HL-60/S4 treated with retinoic acid at 250 ng/mL for 4 days and 3 days (cell line): Measurements from ENCODE around the gene PTTG1IP.

Experiments used
- in situ Hi-C: fragments of 300-500 bp; cut with MboI; formaldehyde crosslinking; loops from 2 replicates; pipeline ENCODE4 v1.7.0; 2022; ENCODE audit warnings: low sequenced_read_pairs

PTTG1IP gene

DNA sequence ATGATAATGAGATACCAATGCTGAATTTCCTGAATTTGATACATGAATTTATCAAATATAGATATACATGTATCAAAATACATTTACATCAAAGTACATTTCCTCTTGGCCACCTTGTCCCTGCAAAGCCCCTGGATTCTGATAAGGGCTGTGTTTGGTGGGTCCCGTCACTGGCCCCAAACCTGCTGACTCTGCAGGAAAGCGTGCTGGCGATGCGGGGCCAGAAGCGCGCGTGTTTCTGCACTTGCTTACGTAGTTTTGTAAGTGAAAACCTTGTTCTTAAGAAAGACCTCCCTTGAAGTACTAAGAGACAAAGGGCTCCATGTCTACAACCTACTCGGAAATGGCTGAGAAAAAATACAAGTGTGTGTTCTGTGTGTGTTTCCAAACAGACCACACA is 36.2 kb upstream of the PTTG1IP start:
- in situ Hi-C loops = no loop called here

DNA sequence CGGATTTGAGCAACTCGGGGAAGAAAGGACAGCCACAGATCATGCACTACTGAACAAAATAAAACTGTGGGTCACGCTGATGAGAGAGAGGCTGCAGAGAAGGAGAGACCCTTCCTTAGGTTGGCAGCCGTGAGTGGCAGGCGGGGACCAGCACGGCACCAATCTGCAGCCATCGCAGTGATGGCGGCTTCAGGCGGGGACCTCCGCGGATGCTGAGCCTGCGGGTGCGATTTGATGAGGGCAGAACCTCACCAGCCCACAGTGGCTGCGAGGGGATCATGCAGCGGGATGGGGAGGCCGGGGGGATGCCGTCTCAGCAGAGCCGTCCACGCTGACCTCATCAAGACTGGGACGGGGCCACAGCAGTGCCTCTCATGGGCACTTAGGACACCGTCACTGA is 35.4 kb upstream of the PTTG1IP start:
- in situ Hi-C loops = no loop called here

DNA sequence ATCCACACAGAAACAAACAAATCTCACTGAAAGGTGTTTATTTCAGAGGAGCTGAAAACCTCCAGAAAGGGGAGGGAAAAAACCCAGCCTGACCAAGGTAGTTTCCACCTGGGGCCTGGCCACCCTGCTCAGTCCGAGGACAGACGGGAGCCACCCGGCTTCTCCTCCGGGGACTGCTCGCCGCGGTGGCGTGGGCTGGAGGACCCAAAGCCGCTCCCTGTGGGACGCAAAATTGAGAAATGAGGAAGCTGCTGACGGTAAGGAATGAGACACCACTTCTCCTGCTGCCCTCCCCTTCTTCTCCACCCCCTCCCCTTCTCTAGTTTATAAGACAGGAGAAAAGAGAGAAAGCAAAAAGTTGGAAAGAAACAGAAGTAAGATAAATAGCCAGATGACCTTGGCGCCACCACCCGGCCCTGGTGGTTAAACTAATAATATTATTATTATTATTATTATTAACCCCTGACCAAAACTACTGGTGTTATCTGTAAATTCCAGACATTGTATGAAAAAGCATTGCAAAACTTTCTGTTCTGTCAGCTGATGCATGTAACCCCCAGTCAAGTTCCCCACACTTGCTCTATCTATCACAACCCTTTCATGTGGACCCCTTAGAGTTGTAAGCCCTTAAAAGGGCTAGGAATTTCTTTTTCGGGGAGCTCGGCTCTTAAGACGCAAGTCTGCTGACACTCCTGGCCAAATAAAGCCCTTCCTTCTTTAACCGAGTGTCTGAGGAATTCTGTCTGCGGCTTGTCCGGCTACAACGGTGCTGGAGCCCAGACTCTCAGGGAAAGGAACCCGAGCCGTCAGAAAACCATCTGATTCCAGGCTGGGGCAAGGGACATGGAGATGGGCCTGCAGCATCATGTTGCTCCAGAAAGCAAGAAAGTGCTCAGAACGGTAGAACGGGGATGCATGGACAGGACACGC is 34.7 kb upstream of the PTTG1IP start:
- in situ Hi-C loops = no loop called here

DNA sequence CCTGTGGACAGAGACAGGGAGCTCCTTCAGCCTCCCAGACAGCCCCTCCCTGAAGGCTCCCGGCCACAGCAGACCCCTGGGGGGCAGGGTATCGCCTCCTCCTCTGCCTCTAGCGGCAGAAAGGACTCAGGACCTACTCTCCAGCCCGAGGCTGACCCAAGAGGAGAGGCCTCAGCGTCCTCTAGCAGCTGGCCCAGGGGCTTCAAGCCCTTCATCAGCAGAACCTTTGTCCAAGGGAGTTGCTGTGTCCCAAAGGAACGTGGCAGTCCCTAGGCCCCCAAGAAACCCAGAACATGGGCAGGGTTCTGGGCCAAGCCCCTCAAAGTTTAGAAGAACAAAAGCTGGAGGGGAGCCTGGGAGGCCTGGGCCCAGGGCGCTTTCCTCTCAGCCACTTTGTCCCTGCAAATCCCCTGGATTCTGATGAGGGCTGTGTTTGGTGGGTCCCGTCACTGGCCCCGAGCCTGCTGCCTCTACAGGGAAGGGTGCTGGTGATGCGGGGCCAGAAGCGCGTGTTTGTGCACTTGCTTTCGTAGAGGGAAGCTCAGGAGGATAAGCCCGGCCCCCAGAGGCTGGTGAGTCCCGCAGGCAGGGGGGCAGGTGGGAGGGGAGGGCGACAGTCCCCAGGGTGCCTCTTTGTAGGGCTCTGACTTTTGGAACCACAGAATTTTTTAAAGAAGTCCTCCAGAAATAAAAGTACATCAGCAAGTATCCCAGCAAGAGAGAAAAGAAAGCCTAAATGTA is 33.9 kb upstream of the PTTG1IP start:
- in situ Hi-C loops = no loop called here

DNA sequence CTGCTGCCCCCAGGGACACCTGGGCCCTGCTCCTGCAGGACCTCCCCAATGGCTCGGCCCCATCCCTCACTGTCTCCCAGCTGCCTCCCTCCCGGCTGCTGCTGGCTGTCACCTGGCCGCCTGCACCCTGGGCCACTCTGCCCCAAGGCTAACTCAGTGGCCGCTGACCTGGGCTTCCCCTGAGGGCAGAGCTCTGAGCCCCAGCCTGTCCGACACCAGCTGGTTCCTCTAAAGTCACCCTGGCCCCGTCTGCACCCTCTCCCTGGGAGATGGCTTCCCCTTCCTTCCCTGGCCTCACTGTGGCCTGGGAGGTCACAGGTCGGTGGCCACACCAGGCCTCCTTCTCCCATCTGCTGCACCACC is 32.2 kb upstream of the PTTG1IP start:
- in situ Hi-C loops = no loop called here

DNA sequence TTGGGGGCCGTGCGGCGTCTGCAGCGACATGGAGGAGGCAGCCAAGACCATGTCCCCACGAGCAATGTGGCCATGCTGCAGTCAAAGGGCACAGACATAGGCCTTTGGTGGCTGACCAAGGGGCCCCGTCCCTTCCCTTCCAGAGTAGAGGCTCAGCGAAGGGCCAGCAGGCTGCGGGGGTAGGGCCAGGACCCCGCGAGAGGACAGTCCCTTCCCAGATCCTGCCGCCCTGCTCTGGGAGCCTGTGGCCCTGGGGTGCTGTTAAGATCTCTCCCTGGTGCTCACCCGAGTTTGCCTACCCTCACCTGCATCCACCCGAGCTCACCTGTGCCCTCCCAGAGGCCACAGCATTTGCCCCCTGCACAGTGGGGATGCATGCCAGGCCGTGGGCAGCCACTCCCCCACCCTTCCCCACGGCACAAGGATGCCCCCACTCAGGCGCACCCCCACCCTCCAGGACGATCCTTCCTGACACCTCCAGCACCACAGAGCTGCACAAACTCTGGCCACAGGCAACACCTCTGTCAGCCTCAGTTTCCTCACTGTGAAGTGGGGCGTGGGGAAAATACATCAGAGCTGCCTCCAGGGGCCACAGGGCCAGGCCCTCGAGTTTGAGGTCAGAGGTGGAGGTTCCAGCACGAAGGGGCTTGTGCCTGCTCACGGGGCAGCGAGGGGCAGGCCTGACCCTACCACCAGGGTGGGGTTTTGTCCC is 31.7 kb upstream of the PTTG1IP start:
- in situ Hi-C loops = no loop called here

DNA sequence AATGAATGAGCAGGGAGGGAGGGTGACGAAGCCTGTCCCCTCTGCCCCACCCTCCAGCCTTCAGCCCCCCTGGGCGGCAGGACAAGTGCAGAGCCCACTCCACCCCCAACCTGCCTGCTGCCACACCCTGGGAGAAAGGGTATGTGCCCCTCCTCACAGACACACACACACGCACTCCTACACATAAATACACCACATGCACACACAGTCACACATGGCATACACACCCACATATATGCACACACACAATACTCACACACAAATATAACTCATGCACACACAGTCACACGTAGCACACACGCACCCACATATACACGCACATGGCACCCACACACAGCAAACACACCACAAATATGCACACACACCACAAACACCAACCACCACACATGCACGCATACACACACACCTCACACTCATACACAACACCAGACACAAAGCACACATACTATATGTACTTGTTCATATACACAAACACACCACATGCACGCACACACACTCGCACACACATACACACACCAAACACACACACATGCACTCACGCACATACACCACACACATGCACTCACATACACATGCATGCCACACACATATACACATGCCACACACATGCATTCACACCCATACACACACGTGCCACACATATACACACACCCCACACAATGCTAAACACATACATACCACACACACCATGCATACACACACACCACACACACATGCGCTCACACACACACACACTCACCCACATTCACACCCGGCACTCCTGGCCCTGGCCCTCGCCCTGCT is 30.8 kb upstream of the PTTG1IP start:
- in situ Hi-C loops = no loop called here

DNA sequence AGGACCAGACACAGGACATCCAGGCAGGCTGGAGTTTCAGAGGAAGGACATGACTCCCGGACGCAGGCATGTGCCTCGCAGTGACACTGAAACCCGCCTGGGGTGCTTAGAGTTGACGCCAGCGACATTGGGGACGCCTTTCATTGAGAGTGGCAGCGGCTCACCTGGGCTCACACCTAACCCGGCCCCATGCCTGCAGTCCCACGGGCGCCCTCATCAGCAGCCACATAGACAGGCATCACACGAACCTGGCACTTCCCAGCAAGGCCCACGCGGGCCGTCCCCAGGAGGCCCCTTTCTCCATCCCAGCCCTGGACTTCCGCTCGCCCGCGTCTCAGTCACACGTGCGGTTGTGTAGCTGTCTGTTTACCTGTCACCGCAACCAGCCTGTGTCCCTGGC is 30.2 kb upstream of the PTTG1IP start:
- in situ Hi-C loops = no loop called here

DNA sequence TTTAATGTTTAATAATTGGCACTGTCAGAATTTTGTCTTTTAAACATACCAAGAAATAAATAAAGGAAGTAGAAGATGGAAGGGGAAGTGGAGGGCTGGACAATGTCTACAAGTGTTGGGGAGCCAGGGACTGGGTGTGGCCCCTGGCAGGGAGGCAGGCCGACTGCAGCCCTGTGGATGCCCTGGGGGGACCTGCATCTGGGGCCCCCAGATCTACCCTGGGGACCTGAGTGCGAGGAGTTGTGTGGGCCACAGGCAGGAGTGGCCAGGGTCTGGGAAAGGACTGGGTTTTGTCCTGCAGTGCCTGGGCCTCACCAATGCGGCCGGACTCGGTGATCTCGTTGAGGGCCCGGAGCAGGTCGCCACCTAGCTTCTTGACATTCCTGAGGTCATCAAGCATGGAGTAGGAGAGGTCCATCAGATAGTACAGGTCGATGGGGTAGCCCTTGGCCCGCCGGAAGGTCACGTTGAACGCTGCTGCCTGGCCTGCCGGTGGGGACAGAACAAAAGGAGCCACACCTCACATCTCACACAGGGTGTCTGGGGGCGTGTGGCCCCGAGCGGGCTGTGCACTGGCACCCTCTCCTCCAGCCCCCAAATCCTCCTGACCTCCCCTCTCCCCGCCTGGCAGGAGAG is 29.7 kb upstream of the PTTG1IP start:
- in situ Hi-C loops = no loop called here

DNA sequence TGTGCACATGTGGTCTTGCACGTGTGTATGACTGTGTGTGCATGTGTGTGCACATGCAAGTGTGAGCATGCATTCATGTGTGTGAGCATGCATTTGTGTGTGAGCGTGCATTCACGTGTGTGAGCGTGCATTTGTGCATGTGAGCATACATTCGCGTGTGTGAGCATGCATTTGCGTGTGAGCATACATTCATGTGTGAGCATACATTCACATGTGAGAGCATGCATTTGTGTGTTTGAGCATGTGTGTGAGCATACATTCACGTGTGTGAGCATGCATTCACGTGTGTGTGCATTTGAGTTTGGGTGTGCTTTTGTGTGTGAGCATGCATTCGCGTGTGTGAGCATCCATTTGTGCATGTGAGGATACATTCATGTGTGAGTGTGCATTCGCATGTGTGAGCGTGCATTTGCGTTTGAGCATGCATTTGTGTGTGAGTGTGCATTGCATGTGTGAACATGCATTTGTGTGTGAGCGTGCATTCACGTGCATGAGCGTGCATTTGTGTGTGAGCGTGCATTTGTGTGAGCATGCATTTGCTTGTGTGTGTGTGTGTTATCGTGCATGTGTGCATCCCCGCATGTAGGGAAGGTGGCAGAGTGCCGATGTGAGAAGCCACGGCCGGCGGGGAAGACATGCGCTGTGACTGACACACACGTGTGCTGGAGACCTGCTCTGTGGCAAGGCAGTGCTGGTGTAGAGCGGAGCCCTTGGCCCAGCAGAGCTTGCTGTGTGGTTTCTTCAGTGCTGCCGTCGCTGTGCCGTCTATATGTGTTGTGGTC is 29.0 kb upstream of the PTTG1IP start:
- in situ Hi-C loops = no loop called here

DNA sequence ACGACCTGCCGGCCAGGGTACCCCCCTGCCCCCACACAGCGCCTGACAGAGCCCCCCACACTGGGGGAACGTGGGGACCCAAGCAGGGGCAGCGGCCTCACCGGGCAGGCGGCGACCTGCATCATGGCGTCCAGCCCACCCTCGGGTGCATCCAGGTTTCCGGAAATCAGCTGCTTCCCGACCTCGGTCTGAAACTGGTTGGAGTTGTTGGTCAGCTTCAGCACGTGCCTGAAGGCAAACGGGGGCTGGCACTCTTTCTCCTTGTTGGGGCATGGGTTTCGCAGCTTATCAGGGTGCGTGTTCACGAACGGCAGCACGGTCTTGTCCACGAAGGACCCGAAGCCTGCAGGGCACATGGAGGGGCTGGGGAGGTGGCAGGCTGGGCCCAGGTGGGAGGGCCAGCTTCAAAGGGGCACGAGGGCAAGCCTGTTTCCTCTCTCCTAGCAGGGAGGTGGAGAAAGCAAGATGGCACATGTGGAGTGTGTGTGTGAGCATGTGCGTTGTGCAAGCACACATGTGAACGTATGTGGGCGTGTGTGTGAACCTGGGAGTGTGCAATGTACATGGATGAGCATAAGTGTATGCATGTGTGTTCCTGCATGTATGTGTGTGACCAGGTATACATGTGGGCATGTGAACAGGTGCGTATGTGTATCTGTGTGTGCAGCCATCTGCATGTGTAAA is 28.0 kb upstream of the PTTG1IP start:
- in situ Hi-C loops = no loop called here

DNA sequence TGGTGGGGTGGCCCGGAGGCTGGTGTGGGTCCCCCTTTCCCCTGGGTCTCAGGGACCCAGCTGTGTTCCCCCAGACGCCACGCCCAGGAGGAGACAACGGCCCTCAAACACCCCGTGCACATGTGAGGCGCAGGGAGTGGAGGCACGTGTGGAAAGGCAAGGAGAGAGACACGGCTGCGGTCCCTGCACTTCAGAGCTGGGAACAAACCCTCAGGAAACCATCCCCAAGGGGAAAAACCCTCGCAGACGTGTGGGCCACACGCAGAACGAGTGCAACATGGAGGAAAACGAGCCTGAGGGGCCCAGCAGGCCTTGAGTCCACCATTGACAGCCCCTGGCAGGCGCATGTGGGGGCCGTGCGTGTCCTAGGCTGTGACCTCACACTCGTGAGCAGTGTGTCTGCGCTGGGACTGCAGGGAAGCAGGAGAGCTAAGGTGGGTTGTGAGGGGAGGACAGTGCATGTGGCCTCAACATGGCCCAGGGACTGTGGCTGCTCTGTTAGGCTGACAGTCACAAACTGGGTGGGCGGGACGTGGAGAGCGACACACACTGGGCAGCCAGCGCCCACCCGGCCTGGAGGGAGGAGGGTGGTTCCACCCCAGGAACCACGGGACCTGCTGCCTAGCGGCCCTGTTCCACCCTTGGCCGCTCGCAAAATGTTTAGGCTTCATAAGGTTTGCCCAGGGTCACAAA is 27.2 kb upstream of the PTTG1IP start:
- in situ Hi-C loops = no loop called here

DNA sequence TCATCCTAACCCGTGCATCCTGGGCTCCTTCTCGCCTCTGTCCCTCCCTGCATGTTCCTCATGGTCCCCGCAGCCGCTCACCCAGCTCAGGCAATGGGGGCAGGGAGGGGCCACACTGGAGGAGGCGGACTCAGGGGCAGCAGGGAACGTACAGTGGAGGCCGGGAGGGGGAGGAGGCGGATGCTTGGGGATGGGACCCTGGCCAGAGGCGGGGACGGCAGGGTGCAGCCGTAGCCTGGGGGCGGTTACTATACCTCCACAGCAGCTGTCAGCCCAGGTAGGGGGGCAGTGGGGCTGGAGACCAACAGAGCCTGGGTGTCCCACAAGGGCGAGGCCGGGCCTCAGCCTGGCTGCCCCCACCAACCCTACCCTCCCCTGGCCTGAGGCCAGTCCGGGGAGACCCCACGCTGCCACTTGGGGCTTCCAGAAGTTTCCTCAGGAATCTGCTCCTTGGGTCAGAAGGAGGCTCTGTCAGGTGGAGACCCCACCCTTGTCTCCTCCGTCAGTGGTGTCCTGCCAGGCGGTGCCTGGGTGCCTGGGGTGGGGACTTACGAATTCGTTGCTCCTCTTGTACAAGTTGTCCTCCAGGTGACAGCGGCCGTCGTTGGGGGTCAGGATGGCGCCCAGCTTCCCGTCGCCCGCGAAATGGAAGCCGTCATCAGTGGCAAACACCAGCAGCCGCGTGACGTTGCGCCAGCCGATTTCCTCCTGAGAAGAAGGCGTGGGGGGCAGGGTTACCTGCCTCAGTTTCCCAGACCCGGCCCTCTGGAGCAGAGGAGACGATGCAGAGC is 26.5 kb upstream of the PTTG1IP start:
- in situ Hi-C loops = no loop called here

DNA sequence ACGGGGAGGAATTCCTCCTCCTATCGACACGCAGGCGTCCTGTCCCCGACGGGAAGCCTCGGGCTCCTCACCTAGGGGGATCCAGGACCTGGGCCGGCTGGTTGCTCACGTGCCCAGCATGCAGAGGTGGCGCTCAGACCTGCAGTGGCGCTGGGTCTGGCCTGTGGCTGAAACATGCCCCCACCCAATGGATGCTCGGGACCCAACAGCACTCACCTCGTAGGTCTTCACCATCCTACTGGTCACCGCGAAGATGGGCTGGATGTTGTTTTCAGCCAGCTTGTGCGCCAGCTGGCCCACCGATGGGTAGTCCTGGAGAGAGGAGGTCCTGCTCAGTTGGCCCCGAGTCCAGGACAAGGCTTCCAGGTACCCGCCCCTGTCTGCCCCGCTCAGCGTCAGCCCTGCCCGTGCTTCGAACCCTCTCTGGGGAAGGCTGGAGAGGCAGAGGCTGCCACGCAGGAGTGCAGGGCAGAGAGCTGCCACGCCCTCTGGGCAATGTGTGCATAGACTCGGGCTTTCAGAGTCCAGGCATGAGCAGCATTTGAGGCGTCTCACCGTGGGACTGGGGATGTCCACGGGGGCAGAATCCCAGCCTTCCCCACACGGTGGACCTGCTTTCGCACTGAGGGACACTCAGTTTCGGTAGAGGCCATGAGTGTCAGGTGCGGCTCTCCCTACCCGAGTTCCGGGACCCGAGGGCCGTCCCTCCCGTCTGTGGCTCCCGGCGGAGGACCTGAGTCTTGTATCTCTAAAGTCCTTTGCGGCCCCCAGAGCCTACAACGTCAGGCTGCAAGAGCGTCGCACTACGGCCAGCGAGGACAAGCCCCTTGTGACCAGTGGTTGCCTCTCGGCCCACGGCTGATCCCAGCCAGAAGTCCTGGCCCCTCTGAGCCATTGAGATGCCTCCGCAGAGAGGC is 25.6 kb upstream of the PTTG1IP start:
- in situ Hi-C loops = no loop called here

DNA sequence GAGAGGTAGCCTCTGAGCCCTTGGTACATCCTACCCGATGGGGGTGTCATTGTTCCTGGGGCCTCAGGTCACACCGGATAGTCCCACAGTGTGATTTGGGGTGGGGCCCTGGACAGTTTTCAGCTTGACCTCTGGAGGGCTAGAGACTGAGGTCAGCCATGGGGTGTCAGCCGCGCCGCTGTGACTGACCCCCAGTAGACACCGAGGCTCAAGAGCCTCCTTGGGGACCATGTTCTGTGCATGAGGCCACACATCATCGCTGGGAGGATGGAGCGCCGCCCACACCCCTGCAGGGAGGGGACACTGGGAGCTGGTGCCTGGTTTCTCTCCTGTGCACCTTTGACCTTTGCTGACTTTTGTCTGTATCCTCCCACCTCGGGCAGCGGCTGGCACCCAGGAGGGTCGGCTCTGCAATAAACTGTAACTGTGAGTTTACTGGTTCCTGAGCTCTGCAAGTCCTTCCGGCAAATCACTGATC is 24.6 kb upstream of the PTTG1IP start:
- in situ Hi-C loops = no loop called here

DNA sequence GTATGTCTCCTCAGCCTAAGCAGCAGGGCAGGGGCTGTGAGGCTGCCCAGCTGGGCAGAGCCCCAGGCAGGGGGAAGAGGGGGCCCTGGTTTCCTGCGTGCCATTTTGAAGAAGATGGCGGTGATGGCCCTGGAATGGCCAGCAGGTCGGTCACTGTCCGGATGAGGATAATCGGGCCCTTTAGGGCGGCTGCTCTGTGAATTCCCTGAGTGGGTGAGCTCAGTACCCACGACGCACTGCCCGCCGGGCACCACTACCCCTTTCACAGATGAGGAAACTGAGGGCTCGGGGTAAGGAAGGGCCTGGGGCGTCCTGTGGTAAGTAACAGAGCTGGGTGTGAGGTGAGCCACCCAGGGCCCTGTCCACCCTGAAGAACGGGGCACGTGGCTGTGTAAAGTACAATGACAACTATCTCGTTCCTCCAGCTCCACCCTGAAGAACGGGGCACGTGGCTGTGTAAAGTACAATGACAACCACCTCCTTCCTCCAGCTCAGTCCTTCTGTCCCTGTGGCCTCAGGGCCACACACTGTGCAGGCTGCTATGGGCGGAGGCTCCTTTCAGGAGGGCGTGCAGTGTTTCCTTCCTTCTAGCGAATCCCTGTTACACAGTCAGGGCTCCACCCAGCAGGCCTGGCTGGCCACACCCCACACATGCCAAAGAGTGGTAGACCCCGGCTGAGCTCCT is 24.0 kb upstream of the PTTG1IP start:
- in situ Hi-C loops = no loop called here
